IMR-90 (cell line): ENCODE measurements around the gene AUTS2. TPM values are rescaled to one million over a fixed set of nuclear protein-coding genes. Genes with fewer than 3 reads are reported as not detected.

Source experiments
- ATAC-seq: fragments of 200-7000 bp; cut with Tn5 transposase; 2 replicates; pipeline ENCODE4 v1.9.1; 2020; ENCODE audit warnings: low read depth, mild to moderate bottlenecking, moderate library complexity
- BruUV-seq: library from RNA; stranded (reverse); fragments of 400-500 nt; replicated peaks from 2 replicates; lab custom pipeline; 2021; lab: Mats Ljungman, UMichigan
- CTCF ChIA-PET: fragments of 300-600 bp; formaldehyde crosslinking; extraction: SDS; loops from one replicate; lab custom pipeline; 2021; ENCODE audit warnings: antibody characterized with exemption; lab: Yijun Ruan, JAX
- POLR2A ChIA-PET: fragments of 300-600 bp; sonication (Branson Sonifier 250); formaldehyde crosslinking; loops from one replicate; lab custom pipeline; 2022; ENCODE audit warnings: antibody characterized with exemption; ENCODE audit not compliant: unreplicated experiment; lab: Charles Lee
- DNase-seq: peaks from one replicate; pipeline ENCODE4 v3.0.0; 2013
- H2AFZ ChIP-seq: replicated peaks from 2 replicates; pipeline ENCODE3; 2013; ENCODE audit warnings: low read length, mild to moderate bottlenecking; ENCODE audit not compliant: poor library complexity
- H2AK5ac ChIP-seq: 2 replicates; pipeline ENCODE4 v1.6.1; 2013; ENCODE audit warnings: low read depth, low read length, inconsistent platforms
- H2AK9ac ChIP-seq: replicated peaks from 2 replicates; pipeline ENCODE3; 2013; ENCODE audit warnings: mild to moderate bottlenecking, low read depth, low read length, moderate library complexity; ENCODE audit not compliant: poor library complexity
- H2BK120ac ChIP-seq: 2 replicates; pipeline ENCODE4 v1.6.1; 2013; ENCODE audit warnings: low read depth, low read length, inconsistent platforms
- H2BK15ac ChIP-seq: 3 replicates; pipeline ENCODE4 v1.6.1; 2013; ENCODE audit warnings: low read depth, low read length, inconsistent platforms
- H2BK20ac ChIP-seq: 2 replicates; pipeline ENCODE4 v1.6.1; 2013; ENCODE audit warnings: low read depth, mild to moderate bottlenecking, inconsistent platforms, low read length, moderate library complexity
- H2BK5ac ChIP-seq: 2 replicates; pipeline ENCODE4 v1.6.1; 2013; ENCODE audit warnings: mild to moderate bottlenecking, low read depth, low read length, inconsistent platforms; ENCODE audit not compliant: poor library complexity, severe bottlenecking
- H3K14ac ChIP-seq: replicated peaks from 2 replicates; pipeline ENCODE4 v1.6.1; 2013; ENCODE audit warnings: low read depth, low read length, inconsistent platforms
- H3K18ac ChIP-seq: 2 replicates; pipeline ENCODE4 v1.6.1; 2013; ENCODE audit warnings: low read depth, low read length, control low read depth
- H3K23ac ChIP-seq: 2 replicates; pipeline ENCODE4 v1.6.1; 2013; ENCODE audit warnings: low read depth, low read length, inconsistent platforms
- H3K27ac ChIP-seq: 2 replicates; pipeline ENCODE4 v1.5.1; 2013; ENCODE audit warnings: mild to moderate bottlenecking, control low read depth, low read length; ENCODE audit not compliant: insufficient read depth
- H3K27me3 ChIP-seq: 2 replicates; pipeline ENCODE4 v1.6.1; 2013; ENCODE audit warnings: low read length; ENCODE audit not compliant: control insufficient read depth, insufficient read depth
- H3K36me3 ChIP-seq: 2 replicates; pipeline ENCODE4 v1.6.1; 2013; ENCODE audit warnings: low read length, mixed read lengths; ENCODE audit not compliant: control insufficient read depth, insufficient read depth
- H3K4ac ChIP-seq: 2 replicates; pipeline ENCODE4 v1.6.1; 2013; ENCODE audit warnings: low read depth, low read length, inconsistent platforms
- H3K4me1 ChIP-seq: 2 replicates; pipeline ENCODE4 v1.6.1; 2013; ENCODE audit warnings: low read length, mixed read lengths; ENCODE audit not compliant: control insufficient read depth, insufficient read depth
- H3K4me2 ChIP-seq: 2 replicates; pipeline ENCODE4 v1.6.1; 2013; ENCODE audit warnings: low read depth, mild to moderate bottlenecking, control low read depth, low read length, moderate library complexity
- H3K4me3 ChIP-seq: 2 replicates; pipeline ENCODE4 v1.5.1; 2013; ENCODE audit warnings: low read depth, mild to moderate bottlenecking, control low read depth, low read length, moderate library complexity; ENCODE audit not compliant: insufficient read depth
- H3K56ac ChIP-seq: 2 replicates; pipeline ENCODE4 v1.6.1; 2013; ENCODE audit warnings: low read length, inconsistent platforms; ENCODE audit not compliant: insufficient read depth; ENCODE audit errors: extremely low read depth
- H3K79me1 ChIP-seq, 2 experiments: 2 replicates each; pipeline ENCODE4 v1.6.1; 2013; ENCODE audit warnings: low read length in 2 of 2, inconsistent platforms in 1 of 2, low read depth in 1 of 2
- H3K9ac ChIP-seq: 2 replicates; pipeline ENCODE4 v1.6.1; 2013; ENCODE audit warnings: low read depth, low read length, control low read depth
- H3K9me1 ChIP-seq: 2 replicates; pipeline ENCODE4 v1.6.1; 2013; ENCODE audit warnings: low read length, inconsistent platforms; ENCODE audit not compliant: insufficient read depth
- H3K9me3 ChIP-seq: 2 replicates; pipeline ENCODE4 v1.6.1; 2013; ENCODE audit warnings: low read length; ENCODE audit not compliant: control insufficient read depth, insufficient read depth
- H4K20me1 ChIP-seq: 2 replicates; pipeline ENCODE4 v1.6.1; 2013; ENCODE audit warnings: low read length, inconsistent platforms; ENCODE audit not compliant: insufficient read depth
- H4K5ac ChIP-seq: 2 replicates; pipeline ENCODE4 v1.6.1; 2013; ENCODE audit warnings: mild to moderate bottlenecking, low read depth, low read length, control low read depth
- H4K8ac ChIP-seq, 2 experiments: 2 replicates each; pipeline ENCODE4 v1.6.1; 2013; ENCODE audit warnings: low read depth in 2 of 2, low read length in 2 of 2, control low read depth in 1 of 2, inconsistent platforms in 1 of 2
- H4K91ac ChIP-seq: 2 replicates; pipeline ENCODE4 v1.6.1; 2013; ENCODE audit warnings: low read depth, low read length, inconsistent platforms; ENCODE audit not compliant: insufficient read depth
- BHLHE40 ChIP-seq: fragments of 150-350 bp; IDR thresholded peaks from 2 replicates; pipeline ENCODE4 v1.6.1; 2016; ENCODE audit warnings: mild to moderate bottlenecking, low read depth, low read length
- CEBPB ChIP-seq: IDR thresholded peaks from 2 replicates; pipeline ENCODE4 v1.6.1; 2012; ENCODE audit warnings: low read depth, low read length, improper control_type of control experiment
- CHD1 ChIP-seq: IDR thresholded peaks from 2 replicates; pipeline ENCODE4 v1.6.1; 2012; ENCODE audit warnings: low read depth, low read length, improper control_type of control experiment
- ELK1 ChIP-seq: fragments of 150-350 bp; IDR thresholded peaks from 2 replicates; pipeline ENCODE4 v1.6.1; 2016; ENCODE audit warnings: low read depth, mild to moderate bottlenecking, low read length, moderate library complexity, borderline replicate concordance
- FOS ChIP-seq: fragments of 150-350 bp; IDR thresholded peaks from 2 replicates; pipeline ENCODE4 v1.6.1; 2016; ENCODE audit warnings: low read depth, low read length
- MAFK ChIP-seq: IDR thresholded peaks from 2 replicates; pipeline ENCODE4 v1.6.1; 2012; ENCODE audit warnings: low read depth, low read length, improper control_type of control experiment
- MAZ ChIP-seq: IDR thresholded peaks from 2 replicates; pipeline ENCODE4 v1.6.1; 2012; ENCODE audit warnings: low read depth, mild to moderate bottlenecking, low read length, improper control_type of control experiment, moderate library complexity, borderline replicate concordance
- MXI1 ChIP-seq: IDR thresholded peaks from 2 replicates; pipeline ENCODE4 v1.6.1; 2012; ENCODE audit warnings: low read depth, mild to moderate bottlenecking, low read length, moderate library complexity, borderline replicate concordance
- NFE2L2 ChIP-seq: fragments of 150-350 bp; IDR thresholded peaks from 2 replicates; pipeline ENCODE4 v1.6.1; 2016; ENCODE audit warnings: low read depth, mild to moderate bottlenecking, low read length
- POLR2A ChIP-seq: IDR thresholded peaks from 2 replicates; pipeline ENCODE4 v1.6.1; 2012; ENCODE audit warnings: mild to moderate bottlenecking, low read depth, low read length
- RAD21 ChIP-seq: IDR thresholded peaks from 2 replicates; pipeline ENCODE4 v1.6.1; 2012; ENCODE audit warnings: low read length, improper control_type of control experiment
- RCOR1 ChIP-seq: IDR thresholded peaks from 2 replicates; pipeline ENCODE4 v1.6.1; 2012; ENCODE audit warnings: mild to moderate bottlenecking, low read length, improper control_type of control experiment; ENCODE audit not compliant: insufficient replicate concordance
- RFX5 ChIP-seq: IDR thresholded peaks from 2 replicates; pipeline ENCODE4 v1.8.0; 2012; ENCODE audit warnings: low read depth, mild to moderate bottlenecking, low read length, moderate library complexity
- SMC3 ChIP-seq: fragments of 150-350 bp; IDR thresholded peaks from 2 replicates; pipeline ENCODE4 v1.6.1; 2016; ENCODE audit warnings: low read depth, mild to moderate bottlenecking, antibody characterized with exemption, low read length, moderate library complexity
- USF2 ChIP-seq: fragments of 150-350 bp; IDR thresholded peaks from 2 replicates; pipeline ENCODE4 v1.6.1; 2017; ENCODE audit warnings: mild to moderate bottlenecking, antibody characterized with exemption, low read length, low read depth
- WGBS, 2 experiments: methylation state at CpG; one replicate each; pipeline versions ENCODE4 v1.1.5 to v1.1.7; 2013; ENCODE audit warnings: missing lambda C conversion rate in 2 of 2; ENCODE audit not compliant: insufficient read length in 1 of 2; ENCODE audit errors: extremely low coverage in 2 of 2; 5-methylcytosine and 5-hydroxymethylcytosine counted together
- dilution Hi-C: fragments of 300-500 bp; cut with HindIII; formaldehyde crosslinking; loops from one replicate; pipeline ENCODE4 v1.14.3; 2018; ENCODE audit warnings: low sequenced_read_pairs; ENCODE audit not compliant: unreplicated experiment
- in situ Hi-C: fragments of 300-500 bp; cut with MboI; formaldehyde crosslinking; loops from 3 replicates; pipeline ENCODE4 v1.14.3; 2019; ENCODE audit warnings: low sequenced_read_pairs, inconsistent platforms, mixed read lengths
- intact Hi-C: fragments of 100-400 bp; cut with micrococcal nuclease; formaldehyde crosslinking; loops from 2 replicates; pipeline ENCODE4 v1.10.0; 2022
- polyA plus RNA-seq, 3 experiments: library from polyadenylated mRNA; depleted of rRNA; stranded (reverse); fragments of >200 nt; gene quantifications; 2 replicates each; pipeline ENCODE4 v1.2.3, GENCODE V29; 2012; ENCODE audit warnings: low replicate concordance in 1 of 3
- total RNA-seq: library from RNA; depleted of rRNA; stranded (reverse); fragments of >200 nt; gene quantifications from 2 replicates; pipeline ENCODE4 v1.2.3, GENCODE V29; 2012
- TF ChIP-seq, protein P1 (sequence below): conservative IDR thresholded peaks from 2 replicates; pipeline ENCODE4 v1.5.1; 2012; ENCODE audit warnings: mild to moderate bottlenecking, low read depth, low read length, improper control_type of control experiment

Gene AUTS2
- total and polyA plus RNA-seq, 2 of the 4 experiments (the other 2 are of a cell fraction), result 0.90 to 3.0 TPM

- H3K4ac ChIP-seq, result no peak overlapping the region
- H2AK5ac ChIP-seq, result no peak overlapping the region
- no peak overlapping the region for H2AFZ ChIP-seq
- no peak overlapping the region for H2BK5ac ChIP-seq
- in situ Hi-C loops, result no loop called here
- H3K36me3 ChIP-seq, result no peaks in the 10 kb centered on the region
- no peak overlapping the region for H2BK15ac ChIP-seq
- H3K9me3 ChIP-seq, result no peaks in the 10 kb centered on the region
- no peak overlapping the region for H3K27ac ChIP-seq
- H4K5ac ChIP-seq, result no peak overlapping the region
- POLR2A ChIA-PET, result no interaction called here
- TF ChIP-seq POLR2A (no peak), MAZ (no peak), CEBPB (no peak), BHLHE40 (no peak), FOS (no peak), MXI1 (no peak), NFE2L2 (no peak), USF2 (no peak), SMC3 (no peak), RCOR1 (no peak), ELK1 (no peak), RAD21 (no peak), MAFK (no peak), CHD1 (no peak), RFX5 (no peak)
- TF ChIP-seq, protein P1, sequence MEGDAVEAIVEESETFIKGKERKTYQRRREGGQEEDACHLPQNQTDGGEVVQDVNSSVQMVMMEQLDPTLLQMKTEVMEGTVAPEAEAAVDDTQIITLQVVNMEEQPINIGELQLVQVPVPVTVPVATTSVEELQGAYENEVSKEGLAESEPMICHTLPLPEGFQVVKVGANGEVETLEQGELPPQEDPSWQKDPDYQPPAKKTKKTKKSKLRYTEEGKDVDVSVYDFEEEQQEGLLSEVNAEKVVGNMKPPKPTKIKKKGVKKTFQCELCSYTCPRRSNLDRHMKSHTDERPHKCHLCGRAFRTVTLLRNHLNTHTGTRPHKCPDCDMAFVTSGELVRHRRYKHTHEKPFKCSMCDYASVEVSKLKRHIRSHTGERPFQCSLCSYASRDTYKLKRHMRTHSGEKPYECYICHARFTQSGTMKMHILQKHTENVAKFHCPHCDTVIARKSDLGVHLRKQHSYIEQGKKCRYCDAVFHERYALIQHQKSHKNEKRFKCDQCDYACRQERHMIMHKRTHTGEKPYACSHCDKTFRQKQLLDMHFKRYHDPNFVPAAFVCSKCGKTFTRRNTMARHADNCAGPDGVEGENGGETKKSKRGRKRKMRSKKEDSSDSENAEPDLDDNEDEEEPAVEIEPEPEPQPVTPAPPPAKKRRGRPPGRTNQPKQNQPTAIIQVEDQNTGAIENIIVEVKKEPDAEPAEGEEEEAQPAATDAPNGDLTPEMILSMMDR, result no peak
- CTCF ChIA-PET, result interaction anchor here (0.6 kb wide), 2 partner anchors 36 to 674 kb away, joined by 3 read pairs; no protein-coding TSS in a partner anchor
- no peaks in the 10 kb centered on the region for H4K20me1 ChIP-seq
- no CpG with 5 or more reads among the region's 2 CpGs for WGBS, 2 experiments
- H3K4me2 ChIP-seq, result no peak overlapping the region
- no peak overlapping the region for H4K91ac ChIP-seq
- H3K4me3 ChIP-seq, result no peak overlapping the region
- H2BK120ac ChIP-seq, result no peak overlapping the region
- no peaks in the 10 kb centered on the region for H3K4me1 ChIP-seq
- no TSS peak for BruUV-seq
- H3K27me3 ChIP-seq, result no peaks in the 10 kb centered on the region
- H2BK20ac ChIP-seq, result no peak overlapping the region
- H3K9me1 ChIP-seq, result no peaks in the 10 kb centered on the region
- H4K8ac ChIP-seq, result no peak overlapping the region
- no peak overlapping the region for H3K23ac ChIP-seq
- ATAC-seq (no peak), DNase-seq (no peak)
- no peaks in the 10 kb centered on the region for H3K79me1 ChIP-seq
- H3K56ac ChIP-seq, result no peak overlapping the region
- no peak overlapping the region for H2AK9ac ChIP-seq
- no peak overlapping the region for H3K9ac ChIP-seq
- dilution Hi-C loops, result no loop called here
- no peak overlapping the region for H3K14ac ChIP-seq
- no peak overlapping the region for H3K18ac ChIP-seq
- intact Hi-C loops, result no loop called here
Observed at GRCh38 chr7:70266186-70266585, 667.9 kb downstream of the AUTS2 start.
